ENCODE results near the gene FAM83G.

Gene FAM83G

GRCh38 chr17:19000531-19001325 lies 3.8 kb downstream of the FAM83G start:
- TF ChIP-seq CTCF (IDR thresholded peaks at IDR 0.05; ENCODE audit: insufficient read depth, low read depth, low read length, missing control alignments), result no peak
- DNase-seq (ENCODE audit: low read depth), result no peak
- no peak overlapping the region for H3K4me3 ChIP-seq (ENCODE audit: low read depth, low read length)

GRCh38 chr17:18999911-19000310 lies 4.7 kb downstream of the FAM83G start:
- DNase-seq (ENCODE audit: low read depth), result no peak
- TF ChIP-seq CTCF (IDR thresholded peaks at IDR 0.05; ENCODE audit: insufficient read depth, low read depth, low read length, missing control alignments), result no peak
- H3K4me3 ChIP-seq (ENCODE audit: low read depth, low read length), result no peak overlapping the region

GRCh38 chr17:18999394-18999793 lies 5.2 kb downstream of the FAM83G start:
- TF ChIP-seq CTCF (IDR thresholded peaks at IDR 0.05; ENCODE audit: insufficient read depth, low read depth, low read length, missing control alignments), result no peak
- no peak for DNase-seq (ENCODE audit: low read depth)
- H3K4me3 ChIP-seq (ENCODE audit: low read depth, low read length), result no peak overlapping the region

GRCh38 chr17:18997650-18998196 lies 6.8 kb downstream of the FAM83G start:
- H3K4me3 ChIP-seq (ENCODE audit: low read depth, low read length), result no peak overlapping the region
- no peak for TF ChIP-seq CTCF (IDR thresholded peaks at IDR 0.05; ENCODE audit: insufficient read depth, low read depth, low read length, missing control alignments)
- no peak for DNase-seq (ENCODE audit: low read depth)

GRCh38 chr17:18996458-18996857 lies 8.1 kb downstream of the FAM83G start:
- DNase-seq (ENCODE audit: low read depth), result no peak
- no peak for TF ChIP-seq CTCF (IDR thresholded peaks at IDR 0.05; ENCODE audit: insufficient read depth, low read depth, low read length, missing control alignments)
- H3K4me3 ChIP-seq (ENCODE audit: low read depth, low read length), result no peak overlapping the region

GRCh38 chr17:18995220-18995619 lies 9.3 kb downstream of the FAM83G start:
- H3K4me3 ChIP-seq (ENCODE audit: low read depth, low read length), result no peak overlapping the region
- no peak for DNase-seq (ENCODE audit: low read depth)
- no peak for TF ChIP-seq CTCF (IDR thresholded peaks at IDR 0.05; ENCODE audit: insufficient read depth, low read depth, low read length, missing control alignments)
